ENCODE data around the gene TBC1D13. TPM values are rescaled to one million over a fixed set of nuclear protein-coding genes. Genes with fewer than 3 reads are reported as not detected.
A peak's percentile ranks its signal among the peaks of the same experiment; 100 is the strongest.
"Not testable (repeated sequence)": the region's sequence is repeated elsewhere in the genome, so short reads cannot be mapped to it uniquely, and the experiment has no call there.

Gene TBC1D13
- total RNA-seq, 1 donor from 2014 or later: 23.5 TPM

DNA sequence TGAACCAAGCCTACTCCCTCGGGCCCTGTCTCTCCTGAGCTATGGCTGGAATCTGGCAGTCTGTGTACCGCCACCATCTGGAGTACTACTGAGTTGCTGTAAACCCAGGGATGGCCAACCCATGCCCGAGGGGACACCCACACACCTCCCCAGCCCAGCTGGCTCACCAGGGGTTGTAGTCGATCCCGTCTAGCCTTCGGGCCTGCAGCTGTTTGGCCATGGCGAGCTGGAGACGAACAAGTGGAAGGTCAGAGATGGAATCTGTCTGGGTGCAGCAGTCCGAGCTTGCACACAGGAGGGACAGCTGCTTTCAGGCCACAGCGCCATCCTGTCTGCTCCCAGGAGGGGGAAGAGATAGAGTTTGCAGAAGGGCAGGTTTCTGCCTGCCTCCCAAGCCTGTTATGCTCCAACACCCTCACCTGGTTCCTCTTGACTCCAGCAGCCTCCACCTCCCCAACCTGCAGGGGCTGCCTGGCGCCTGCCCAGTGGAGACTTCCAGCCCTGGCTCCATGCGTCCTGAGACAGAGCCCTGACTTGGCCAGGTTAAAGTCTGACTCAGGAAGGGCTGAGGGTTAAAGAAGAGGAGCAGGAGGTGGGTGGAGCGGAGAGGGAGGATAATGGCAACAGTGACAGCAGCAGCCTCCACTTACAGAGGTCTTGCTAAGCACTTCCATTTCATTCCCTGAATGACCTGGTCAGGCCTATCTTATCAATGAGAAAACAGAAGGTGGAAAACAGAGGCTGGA is 58.3 kb downstream of the TBC1D13 start:
- Mint-ChIP-seq H3K4me1 (ENCODE audit: low read depth) (peaks cover 10% of the 10 kb centered on the region), H3K36me3 (ENCODE audit: low read depth) (peaks cover 5% of the 10 kb centered on the region), H3K9me3 (ENCODE audit: low read depth) (peaks cover 12% of the 10 kb centered on the region), H3K4me3 (ENCODE audit: unreplicated experiment) (no peak overlapping the region), H3K27ac (ENCODE audit: unreplicated experiment) (no peak overlapping the region), H3K27me3 (ENCODE audit: low read depth) (no peaks in the 10 kb centered on the region)
- no peak for DNase-seq (ENCODE audit: low spot score)
- TF ChIP-seq, protein P1, sequence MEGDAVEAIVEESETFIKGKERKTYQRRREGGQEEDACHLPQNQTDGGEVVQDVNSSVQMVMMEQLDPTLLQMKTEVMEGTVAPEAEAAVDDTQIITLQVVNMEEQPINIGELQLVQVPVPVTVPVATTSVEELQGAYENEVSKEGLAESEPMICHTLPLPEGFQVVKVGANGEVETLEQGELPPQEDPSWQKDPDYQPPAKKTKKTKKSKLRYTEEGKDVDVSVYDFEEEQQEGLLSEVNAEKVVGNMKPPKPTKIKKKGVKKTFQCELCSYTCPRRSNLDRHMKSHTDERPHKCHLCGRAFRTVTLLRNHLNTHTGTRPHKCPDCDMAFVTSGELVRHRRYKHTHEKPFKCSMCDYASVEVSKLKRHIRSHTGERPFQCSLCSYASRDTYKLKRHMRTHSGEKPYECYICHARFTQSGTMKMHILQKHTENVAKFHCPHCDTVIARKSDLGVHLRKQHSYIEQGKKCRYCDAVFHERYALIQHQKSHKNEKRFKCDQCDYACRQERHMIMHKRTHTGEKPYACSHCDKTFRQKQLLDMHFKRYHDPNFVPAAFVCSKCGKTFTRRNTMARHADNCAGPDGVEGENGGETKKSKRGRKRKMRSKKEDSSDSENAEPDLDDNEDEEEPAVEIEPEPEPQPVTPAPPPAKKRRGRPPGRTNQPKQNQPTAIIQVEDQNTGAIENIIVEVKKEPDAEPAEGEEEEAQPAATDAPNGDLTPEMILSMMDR (IDR thresholded peaks at IDR 0.05): peak; percentile 59

DNA sequence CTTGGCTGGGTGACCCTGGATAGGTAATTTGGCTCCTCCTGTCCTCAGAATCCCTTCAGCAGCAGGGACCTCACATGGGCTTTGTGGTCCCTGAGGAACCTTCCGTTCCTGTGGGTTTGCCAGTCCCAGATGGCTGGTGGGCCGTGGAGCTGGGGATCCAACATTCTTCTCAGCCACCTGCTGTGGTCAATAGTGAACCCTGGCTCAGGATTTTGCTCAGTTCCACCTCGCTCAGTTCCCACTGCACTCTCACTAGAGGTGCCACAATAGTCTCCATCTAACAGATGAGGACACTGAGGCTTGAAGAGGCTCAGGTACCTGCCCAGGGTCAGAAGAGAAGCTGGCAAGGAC is 59.6 kb downstream of the TBC1D13 start:
- peaks cover 11% of the 10 kb centered on the region for H3K36me3 Mint-ChIP-seq (ENCODE audit: low read depth)
- no peak for DNase-seq (ENCODE audit: low spot score)
- H3K9me3 Mint-ChIP-seq (ENCODE audit: low read depth): peaks cover 24% of the 10 kb centered on the region
- H3K4me1 Mint-ChIP-seq (ENCODE audit: low read depth): peaks cover 10% of the 10 kb centered on the region
- no peak overlapping the region for H3K4me3 Mint-ChIP-seq (ENCODE audit: unreplicated experiment)
- H3K27me3 Mint-ChIP-seq (ENCODE audit: low read depth): no peaks in the 10 kb centered on the region
- H3K27ac Mint-ChIP-seq (ENCODE audit: unreplicated experiment): no peak overlapping the region
- TF ChIP-seq, protein P1 (IDR thresholded peaks at IDR 0.05): no peak

DNA sequence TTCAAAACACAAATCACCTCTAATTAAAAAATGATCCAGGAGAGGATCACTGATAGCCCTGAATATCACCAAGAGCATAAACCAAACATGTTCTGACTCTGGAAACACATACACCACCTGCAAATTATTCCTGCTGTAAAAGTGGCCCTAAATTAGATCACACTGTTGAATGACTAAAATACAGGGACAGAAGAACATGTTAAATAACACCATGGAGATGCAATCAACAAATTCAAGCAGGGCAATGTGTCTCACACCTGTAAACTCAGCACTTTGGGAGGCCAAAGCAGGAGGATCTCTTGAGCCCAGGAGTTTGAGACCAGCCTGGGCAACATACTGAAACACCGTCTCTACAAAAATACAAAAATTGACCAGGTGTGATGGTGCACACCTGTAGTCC is 60.8 kb downstream of the TBC1D13 start:
- H3K4me3 Mint-ChIP-seq (ENCODE audit: unreplicated experiment): no peak overlapping the region
- no peak for DNase-seq (ENCODE audit: low spot score)
- H3K27me3 Mint-ChIP-seq (ENCODE audit: low read depth): no peaks in the 10 kb centered on the region
- peaks cover 24% of the 10 kb centered on the region for H3K9me3 Mint-ChIP-seq (ENCODE audit: low read depth)
- H3K27ac Mint-ChIP-seq (ENCODE audit: unreplicated experiment): no peak overlapping the region
- H3K4me1 Mint-ChIP-seq (ENCODE audit: low read depth): peaks cover 10% of the 10 kb centered on the region
- peaks cover 9% of the 10 kb centered on the region for H3K36me3 Mint-ChIP-seq (ENCODE audit: low read depth)
- TF ChIP-seq, protein P1 (IDR thresholded peaks at IDR 0.05): no peak

DNA sequence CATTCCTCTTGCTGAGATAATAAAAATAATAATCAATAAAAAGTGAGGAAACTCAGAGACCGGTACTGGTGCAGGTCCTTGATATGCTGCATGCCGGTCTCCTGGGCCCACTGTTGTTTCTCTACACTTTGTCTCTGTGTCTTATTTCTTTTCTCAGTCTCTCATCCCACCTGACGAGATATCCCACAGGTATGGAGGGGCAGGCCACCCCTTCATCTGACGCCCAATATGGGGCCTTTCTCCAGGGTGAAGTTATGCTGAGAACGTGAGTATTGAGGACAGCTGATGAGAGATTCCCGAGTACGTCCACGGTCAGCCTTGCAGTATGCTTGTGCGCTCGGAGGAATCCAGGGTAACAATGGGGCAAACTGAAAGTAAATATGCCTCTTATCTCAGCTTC is 64.0 kb downstream of the TBC1D13 start:
- not testable (repeated sequence) for H3K36me3 Mint-ChIP-seq (ENCODE audit: low read depth); H3K4me3 Mint-ChIP-seq (ENCODE audit: unreplicated experiment); H3K27ac Mint-ChIP-seq (ENCODE audit: unreplicated experiment); DNase-seq (ENCODE audit: low spot score); H3K27me3 Mint-ChIP-seq (ENCODE audit: low read depth); H3K4me1 Mint-ChIP-seq (ENCODE audit: low read depth)
- peaks cover 24% of the 10 kb centered on the region for H3K9me3 Mint-ChIP-seq (ENCODE audit: low read depth)

DNA sequence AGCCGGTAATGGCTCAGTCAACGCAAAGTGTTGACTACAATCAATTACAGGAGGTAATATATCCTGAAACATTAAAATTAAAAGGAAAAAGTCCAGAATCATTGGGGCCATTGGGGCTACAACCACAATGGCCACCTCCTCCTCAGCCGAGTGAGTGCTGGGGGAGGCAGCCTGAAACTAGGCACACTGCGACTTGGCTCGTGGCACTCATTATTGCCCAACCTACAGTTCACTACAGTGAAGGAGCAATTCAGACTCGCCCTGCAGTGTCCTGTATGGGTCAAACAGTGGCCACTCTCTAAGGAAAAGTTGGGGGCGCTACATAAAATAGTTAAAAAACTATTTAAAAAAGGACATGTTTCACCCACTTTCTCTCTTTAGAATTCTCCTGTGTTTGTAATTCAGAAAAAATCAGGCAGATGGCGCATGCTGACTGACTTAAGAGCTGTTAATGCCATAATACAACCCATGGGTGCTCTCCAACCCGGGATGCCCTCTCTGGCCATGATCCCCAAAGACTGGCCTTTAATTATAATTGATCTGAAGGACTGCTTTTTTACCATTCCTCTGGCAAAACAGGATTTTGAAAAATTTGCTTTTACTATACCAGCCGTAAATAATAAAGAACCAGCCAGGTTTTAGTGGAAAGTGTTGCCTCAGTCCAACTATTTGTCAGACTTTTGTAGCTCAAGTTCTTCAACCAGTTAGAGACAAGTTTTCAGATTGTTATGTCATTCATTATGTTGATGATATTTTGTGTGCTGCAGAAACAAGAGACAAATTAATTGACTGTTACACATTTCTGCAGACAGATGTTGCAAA is 64.9 kb downstream of the TBC1D13 start:
- H3K36me3 Mint-ChIP-seq (ENCODE audit: low read depth); H3K4me1 Mint-ChIP-seq (ENCODE audit: low read depth); DNase-seq (ENCODE audit: low spot score); H3K4me3 Mint-ChIP-seq (ENCODE audit: unreplicated experiment); H3K27ac Mint-ChIP-seq (ENCODE audit: unreplicated experiment); H3K27me3 Mint-ChIP-seq (ENCODE audit: low read depth): not testable (repeated sequence)
- TF ChIP-seq, protein P1 (IDR thresholded peaks at IDR 0.05): peak; percentile 83
- H3K9me3 Mint-ChIP-seq (ENCODE audit: low read depth): peaks cover 24% of the 10 kb centered on the region

DNA sequence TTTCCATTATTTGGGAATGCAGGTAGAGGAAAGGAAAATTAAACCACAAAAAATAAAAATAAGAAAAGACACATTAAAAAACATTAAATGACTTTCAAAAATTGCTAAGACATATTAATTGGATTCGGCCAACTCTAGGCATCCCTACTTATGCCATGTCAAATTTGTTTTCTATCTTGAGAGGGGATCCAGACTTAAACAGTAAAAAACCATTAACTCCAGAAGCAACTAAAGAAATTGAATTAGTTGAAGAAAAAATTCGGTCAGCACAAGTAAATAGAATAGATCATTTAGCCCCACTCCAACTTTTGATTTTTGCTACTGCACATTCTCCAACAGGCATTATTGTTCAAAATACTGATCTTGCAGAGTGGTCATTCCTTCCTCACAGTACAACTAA is 65.6 kb downstream of the TBC1D13 start:
- H3K27me3 Mint-ChIP-seq (ENCODE audit: low read depth); H3K4me3 Mint-ChIP-seq (ENCODE audit: unreplicated experiment); H3K36me3 Mint-ChIP-seq (ENCODE audit: low read depth); DNase-seq (ENCODE audit: low spot score); H3K4me1 Mint-ChIP-seq (ENCODE audit: low read depth); H3K27ac Mint-ChIP-seq (ENCODE audit: unreplicated experiment): not testable (repeated sequence)
- H3K9me3 Mint-ChIP-seq (ENCODE audit: low read depth): peaks cover 22% of the 10 kb centered on the region

DNA sequence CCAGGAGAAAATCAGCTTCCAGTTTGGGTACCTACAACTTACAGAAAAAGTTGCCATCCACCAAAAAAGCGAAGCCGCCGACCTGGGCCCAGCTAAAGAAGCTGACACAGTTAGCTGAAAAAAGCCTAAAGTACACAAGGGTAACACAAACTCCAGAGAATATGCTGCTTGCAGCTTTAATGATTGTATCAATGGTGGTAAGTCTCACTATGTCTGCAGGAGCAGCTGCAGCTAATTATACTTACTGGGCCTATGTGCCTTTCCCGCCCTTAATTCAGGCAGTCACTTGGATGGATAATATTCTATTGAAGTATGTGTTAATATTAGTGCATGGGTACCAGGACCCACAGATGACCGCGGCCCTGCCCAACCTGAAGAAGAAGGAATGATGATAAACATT is 67.4 kb downstream of the TBC1D13 start:
- DNase-seq (ENCODE audit: low spot score); H3K27ac Mint-ChIP-seq (ENCODE audit: unreplicated experiment); H3K4me3 Mint-ChIP-seq (ENCODE audit: unreplicated experiment); H3K27me3 Mint-ChIP-seq (ENCODE audit: low read depth); H3K4me1 Mint-ChIP-seq (ENCODE audit: low read depth); H3K36me3 Mint-ChIP-seq (ENCODE audit: low read depth): not testable (repeated sequence)
- peaks cover 15% of the 10 kb centered on the region for H3K9me3 Mint-ChIP-seq (ENCODE audit: low read depth)

DNA sequence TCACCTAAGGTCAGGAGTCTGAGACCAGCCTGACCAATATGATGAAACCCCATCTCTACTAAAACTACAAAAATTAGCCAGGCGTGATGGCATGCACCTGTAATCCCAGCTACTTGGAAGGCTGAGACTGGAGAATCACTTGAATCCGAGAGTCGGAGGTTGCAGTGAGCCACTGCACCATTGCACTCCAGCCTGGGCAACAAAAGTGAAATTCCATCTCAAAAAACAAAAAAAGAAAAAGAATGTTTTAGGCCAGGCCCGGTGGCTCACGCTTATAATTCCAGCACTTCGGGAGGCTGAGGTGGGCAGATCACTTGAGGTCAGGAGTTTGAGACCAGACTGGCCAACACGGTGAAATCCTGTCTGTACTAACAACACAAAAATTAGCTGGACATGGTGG is 71.4 kb downstream of the TBC1D13 start:
- H3K27me3 Mint-ChIP-seq (ENCODE audit: low read depth); H3K36me3 Mint-ChIP-seq (ENCODE audit: low read depth); H3K9me3 Mint-ChIP-seq (ENCODE audit: low read depth); H3K4me1 Mint-ChIP-seq (ENCODE audit: low read depth); DNase-seq (ENCODE audit: low spot score); H3K4me3 Mint-ChIP-seq (ENCODE audit: unreplicated experiment); H3K27ac Mint-ChIP-seq (ENCODE audit: unreplicated experiment): not testable (repeated sequence)

Data from chondrocyte (in vitro differentiated cells).